K562 (cell line): ENCODE results near the gene LOXHD1. TPM values are rescaled to one million over a fixed set of nuclear protein-coding genes. Genes with fewer than 3 reads are reported as not detected.

ENCODE experiments used
- ATAC-seq: fragments of 200-7000 bp; cut with Tn5 transposase; 3 replicates; pipeline ENCODE4 v1.9.1; 2020; ENCODE audit warnings: moderate library complexity
- BruUV-seq: library from RNA; stranded (reverse); fragments of 400-500 nt; replicated peaks from 2 replicates; lab custom pipeline; 2021; lab: Mats Ljungman, UMichigan
- CTCF ChIA-PET: fragments of 300-600 bp; formaldehyde crosslinking; extraction: SDS; loops from one replicate; lab custom pipeline; 2021; ENCODE audit warnings: low intra/inter-chr PET ratio; lab: Yijun Ruan, JAX
- POLR2A ChIA-PET: fragments of 300-600, 350-650 bp; sonication (Branson Sonifier 250); formaldehyde crosslinking; extraction: SDS; loops from one replicate; lab custom pipeline; 2021; ENCODE audit warnings: antibody characterized with exemption, inconsistent platforms; lab: Yijun Ruan, JAX
- DNase-seq, 4 experiments: peaks; one replicate each; pipeline versions ENCODE4 v3.0.0 to v3.0.0-alpha.2; 2011 to 2018; ENCODE audit warnings: low spot score in 3 of 4, mixed read lengths in 3 of 4; ENCODE audit errors: extremely low read depth in 1 of 4
- FAIRE-seq: peaks from 2 replicates; lab custom pipeline; 2011; peaks lifted over from hg19 to GRCh38; lab: Jason Lieb, UNC
- H2AFZ ChIP-seq: 2 replicates; pipeline ENCODE4 v1.6.0; 2011; ENCODE audit warnings: low read depth, low read length, control low read depth, inconsistent platforms
- H3K27ac ChIP-seq: fragments of 200-600 bp; 3 replicates; pipeline ENCODE4 v1.8.0; 2011; ENCODE audit warnings: low read depth, mild to moderate bottlenecking, control low read depth, inconsistent platforms, low read length, moderate library complexity, mixed read lengths; ENCODE audit errors: extremely low read depth
- H3K27me3 ChIP-seq, 2 experiments: fragments of 300-600 bp in 1 of 2; 2 replicates in 1 of 2; 3 replicates in 1 of 2; pipeline versions ENCODE4 v1.6.0 to v1.8.0; 2011; ENCODE audit warnings: inconsistent platforms in 2 of 2, low read length in 2 of 2, mild to moderate bottlenecking in 1 of 2, mixed read lengths in 1 of 2, moderate library complexity in 1 of 2; ENCODE audit not compliant: control insufficient read depth in 2 of 2, insufficient read depth in 2 of 2
- H3K36me3 ChIP-seq: fragments of 300-600 bp; 3 replicates; pipeline ENCODE4 v1.8.0; 2011; ENCODE audit warnings: mild to moderate bottlenecking, low read length, inconsistent platforms; ENCODE audit not compliant: control insufficient read depth, insufficient read depth
- H3K4me1 ChIP-seq, 2 experiments: fragments of 200-600 bp in 1 of 2; replicated peaks in 1 of 2; 2 replicates in 1 of 2; 3 replicates in 1 of 2; pipeline versions ENCODE4 v1.5.1 to v1.8.0; 2011; ENCODE audit warnings: inconsistent platforms in 2 of 2, low read length in 2 of 2, mild to moderate bottlenecking in 1 of 2, mixed read lengths in 1 of 2, moderate library complexity in 1 of 2; ENCODE audit not compliant: control insufficient read depth in 2 of 2, insufficient read depth in 2 of 2
- H3K4me2 ChIP-seq: 2 replicates; pipeline ENCODE4 v1.6.1; 2011; ENCODE audit warnings: low read length, control low read depth, inconsistent platforms, mixed read lengths; ENCODE audit not compliant: insufficient read depth
- H3K4me3 ChIP-seq: fragments of 200-600 bp; sonication (generic), shearing (Covaris generic); 2 replicates; pipeline ENCODE4 v1.5.1; 2016; ENCODE audit warnings: control low read depth, inconsistent platforms
- H3K79me2 ChIP-seq: fragments of 200-600 bp; 3 replicates; pipeline ENCODE4 v1.8.0; 2011; ENCODE audit warnings: low read length, inconsistent platforms; ENCODE audit not compliant: control insufficient read depth, insufficient read depth
- H3K9ac ChIP-seq, 2 experiments: 2 replicates each; pipeline versions ENCODE4 v1.6.0 to v1.6.1; 2011; ENCODE audit warnings: low read depth in 2 of 2, low read length in 2 of 2, control low read depth in 1 of 2, inconsistent platforms in 1 of 2, mild to moderate bottlenecking in 1 of 2, mixed read lengths in 1 of 2; ENCODE audit not compliant: insufficient read depth in 1 of 2
- H3K9me1 ChIP-seq: one replicate; pipeline ENCODE4 v1.6.0; 2011; ENCODE audit warnings: inconsistent platforms, mild to moderate bottlenecking, low read length, moderate library complexity; ENCODE audit not compliant: control insufficient read depth, insufficient read depth
- H3K9me3 ChIP-seq: replicated peaks from 2 replicates; pipeline ENCODE4 v1.5.1; 2011; ENCODE audit warnings: low read depth, low read length, inconsistent platforms; ENCODE audit not compliant: control insufficient read depth, insufficient read depth
- H4K20me1 ChIP-seq: replicated peaks from 2 replicates; pipeline ENCODE4 v1.6.1; 2011; ENCODE audit warnings: low read length, inconsistent platforms, mixed read lengths; ENCODE audit not compliant: control insufficient read depth, insufficient read depth
- ILF3 ChIP-seq: fragments of 450-650 bp; IDR thresholded peaks from 2 replicates; pipeline ENCODE4 v1.6.1; 2018; ENCODE audit warnings: antibody characterized with exemption, mild to moderate bottlenecking, moderate library complexity, borderline replicate concordance
- ZBTB1 ChIP-seq: sonication (generic); formaldehyde crosslinking; IDR thresholded peaks from 2 replicates; pipeline ENCODE4 v1.8.1; 2023; ENCODE audit warnings: missing genetic modification reagents, low read depth, mild to moderate bottlenecking, borderline replicate concordance
- ZBTB11 ChIP-seq, 3 experiments: fragments of 200-800 bp in 1 of 3; fragments of 250-450 bp in 1 of 3; fragments of 450-650 bp in 1 of 3; sonication (Bioruptor Pico) in 1 of 3; sonication (Bioruptor generic) in 1 of 3; formaldehyde crosslinking in 1 of 3; IDR thresholded peaks; 2 replicates each; pipeline versions ENCODE4 v1.6.1 to v1.8.0; 2016 to 2022; ENCODE audit warnings: mild to moderate bottlenecking in 2 of 3, missing genetic modification characterization in 2 of 3, missing compliant biosample characterization in 1 of 3, moderate library complexity in 1 of 3
- ZNF586 ChIP-seq: fragments of 450-650 bp; formaldehyde crosslinking; conservative IDR thresholded peaks from 2 replicates; pipeline ENCODE4 v1.4.0; 2020; ENCODE audit warnings: mild to moderate bottlenecking, moderate library complexity
- WGBS: fragments of 100-300 bp; shearing (Covaris generic); methylation state at CpG from one replicate; pipeline ENCODE4 v1.1.6; 2016; ENCODE audit warnings: low coverage, mixed read lengths; ENCODE audit not compliant: insufficient coverage; ENCODE audit errors: missing lambda C conversion rate; 5-methylcytosine and 5-hydroxymethylcytosine counted together
- in situ Hi-C: fragments of 300-500 bp; cut with MboI; formaldehyde crosslinking; loops from 4 replicates; pipeline ENCODE4 v1.15.0; 2018; ENCODE audit warnings: inconsistent platforms, mixed read lengths
- intact Hi-C: fragments of 100-400 bp; cut with micrococcal nuclease; formaldehyde crosslinking; loops from 2 replicates; pipeline ENCODE4 v1.14.2; 2022
- polyA plus RNA-seq, 8 experiments: library from polyadenylated mRNA; depleted of rRNA in 4 of 8; stranded (reverse) in 5 of 8; unstranded in 3 of 8; fragments of >200 nt; fragmentation: Nextera tagmentation in 2 of 8; fragmentation: Illumina TruSeq in 1 of 8; extraction: Ambion mirVana in 2 of 8; extraction: Trizol in 1 of 8; gene quantifications; 2 replicates each; pipeline versions ENCODE4 v1.2.1 to v1.2.3, GENCODE V29; 2011 to 2014; ENCODE audit warnings: inconsistent platforms in 1 of 8, missing spikeins in 1 of 8
- total RNA-seq, 7 experiments: library from RNA; depleted of rRNA in 6 of 7; stranded (reverse); fragments of >200 nt in 6 of 7; fragmentation: Illumina TruSeq in 2 of 7; extraction: Trizol in 2 of 7; gene quantifications; 2 replicates each; pipeline versions ENCODE4 v1.2.1 to v1.2.3, GENCODE V29; 2011 to 2021; ENCODE audit warnings: low replicate concordance in 1 of 7
- TF ChIP-seq, protein P1 (sequence below): fragments of 450-650 bp; IDR thresholded peaks from 2 replicates; pipeline ENCODE4 v1.6.1; 2016; ENCODE audit warnings: low read depth

The LOXHD1 gene
- total and polyA plus RNA-seq, 9 of the 15 experiments (the other 6 are each of a cell fraction or from before 2014, with no cell fraction given) = not detected

DNA sequence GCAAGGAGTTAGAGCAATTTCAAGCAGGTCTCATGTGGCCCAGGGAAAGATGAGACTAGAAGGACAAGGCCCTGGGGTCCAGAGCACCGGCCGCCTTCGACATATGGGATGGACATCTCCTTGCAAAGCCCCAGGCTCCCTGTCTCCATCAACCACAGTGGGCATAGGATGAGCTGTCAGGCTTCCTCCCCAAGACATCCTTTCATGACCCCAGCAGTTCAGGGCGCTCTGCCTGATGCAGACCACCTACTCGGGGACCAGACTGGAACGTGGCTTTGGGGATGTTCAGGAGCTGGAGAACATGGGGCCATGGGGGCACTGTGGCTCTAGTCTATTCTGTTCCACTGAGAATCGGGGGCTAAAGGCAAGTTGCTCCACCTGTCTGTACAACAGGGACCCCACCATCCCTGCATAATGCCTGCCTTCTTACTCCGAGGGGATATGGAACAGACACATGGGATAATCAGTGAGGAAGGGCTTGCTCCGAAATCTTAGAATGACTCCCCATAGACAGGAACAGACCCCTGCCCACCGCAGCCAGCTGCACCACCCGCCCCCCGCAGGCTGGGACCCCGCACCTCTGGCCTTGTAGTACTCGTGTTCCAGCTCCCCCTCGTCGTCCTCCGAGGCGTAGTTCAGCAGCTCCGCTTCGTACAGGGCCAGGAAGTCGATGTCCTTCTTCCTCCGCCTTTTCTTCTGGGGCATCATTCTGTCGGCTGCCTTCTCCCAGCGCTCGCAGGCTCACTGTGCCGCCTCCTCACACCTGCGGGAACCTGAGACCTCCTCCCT lies 500 bp downstream of the LOXHD1 start:
- in situ Hi-C loops = loop anchor here (5.0 to 10.0 kb wide), 2 partner anchors 372 to 509 kb away; no protein-coding TSS in a partner anchor
- WGBS = 0% methylated on average over 7 of the region's 27 CpGs
- no peak overlapping the region for H3K4me2 ChIP-seq
- H3K9me1 ChIP-seq = no peaks in the 10 kb centered on the region
- TF ChIP-seq ZNF586 (no peak), ZBTB1 (CRISPR knock-in tag) (no peak), ZBTB11 (CRISPR knock-in tag; IDR thresholded peaks at IDR 0.05) (no peak), ILF3 (no peak)
- TF ChIP-seq, protein P1, sequence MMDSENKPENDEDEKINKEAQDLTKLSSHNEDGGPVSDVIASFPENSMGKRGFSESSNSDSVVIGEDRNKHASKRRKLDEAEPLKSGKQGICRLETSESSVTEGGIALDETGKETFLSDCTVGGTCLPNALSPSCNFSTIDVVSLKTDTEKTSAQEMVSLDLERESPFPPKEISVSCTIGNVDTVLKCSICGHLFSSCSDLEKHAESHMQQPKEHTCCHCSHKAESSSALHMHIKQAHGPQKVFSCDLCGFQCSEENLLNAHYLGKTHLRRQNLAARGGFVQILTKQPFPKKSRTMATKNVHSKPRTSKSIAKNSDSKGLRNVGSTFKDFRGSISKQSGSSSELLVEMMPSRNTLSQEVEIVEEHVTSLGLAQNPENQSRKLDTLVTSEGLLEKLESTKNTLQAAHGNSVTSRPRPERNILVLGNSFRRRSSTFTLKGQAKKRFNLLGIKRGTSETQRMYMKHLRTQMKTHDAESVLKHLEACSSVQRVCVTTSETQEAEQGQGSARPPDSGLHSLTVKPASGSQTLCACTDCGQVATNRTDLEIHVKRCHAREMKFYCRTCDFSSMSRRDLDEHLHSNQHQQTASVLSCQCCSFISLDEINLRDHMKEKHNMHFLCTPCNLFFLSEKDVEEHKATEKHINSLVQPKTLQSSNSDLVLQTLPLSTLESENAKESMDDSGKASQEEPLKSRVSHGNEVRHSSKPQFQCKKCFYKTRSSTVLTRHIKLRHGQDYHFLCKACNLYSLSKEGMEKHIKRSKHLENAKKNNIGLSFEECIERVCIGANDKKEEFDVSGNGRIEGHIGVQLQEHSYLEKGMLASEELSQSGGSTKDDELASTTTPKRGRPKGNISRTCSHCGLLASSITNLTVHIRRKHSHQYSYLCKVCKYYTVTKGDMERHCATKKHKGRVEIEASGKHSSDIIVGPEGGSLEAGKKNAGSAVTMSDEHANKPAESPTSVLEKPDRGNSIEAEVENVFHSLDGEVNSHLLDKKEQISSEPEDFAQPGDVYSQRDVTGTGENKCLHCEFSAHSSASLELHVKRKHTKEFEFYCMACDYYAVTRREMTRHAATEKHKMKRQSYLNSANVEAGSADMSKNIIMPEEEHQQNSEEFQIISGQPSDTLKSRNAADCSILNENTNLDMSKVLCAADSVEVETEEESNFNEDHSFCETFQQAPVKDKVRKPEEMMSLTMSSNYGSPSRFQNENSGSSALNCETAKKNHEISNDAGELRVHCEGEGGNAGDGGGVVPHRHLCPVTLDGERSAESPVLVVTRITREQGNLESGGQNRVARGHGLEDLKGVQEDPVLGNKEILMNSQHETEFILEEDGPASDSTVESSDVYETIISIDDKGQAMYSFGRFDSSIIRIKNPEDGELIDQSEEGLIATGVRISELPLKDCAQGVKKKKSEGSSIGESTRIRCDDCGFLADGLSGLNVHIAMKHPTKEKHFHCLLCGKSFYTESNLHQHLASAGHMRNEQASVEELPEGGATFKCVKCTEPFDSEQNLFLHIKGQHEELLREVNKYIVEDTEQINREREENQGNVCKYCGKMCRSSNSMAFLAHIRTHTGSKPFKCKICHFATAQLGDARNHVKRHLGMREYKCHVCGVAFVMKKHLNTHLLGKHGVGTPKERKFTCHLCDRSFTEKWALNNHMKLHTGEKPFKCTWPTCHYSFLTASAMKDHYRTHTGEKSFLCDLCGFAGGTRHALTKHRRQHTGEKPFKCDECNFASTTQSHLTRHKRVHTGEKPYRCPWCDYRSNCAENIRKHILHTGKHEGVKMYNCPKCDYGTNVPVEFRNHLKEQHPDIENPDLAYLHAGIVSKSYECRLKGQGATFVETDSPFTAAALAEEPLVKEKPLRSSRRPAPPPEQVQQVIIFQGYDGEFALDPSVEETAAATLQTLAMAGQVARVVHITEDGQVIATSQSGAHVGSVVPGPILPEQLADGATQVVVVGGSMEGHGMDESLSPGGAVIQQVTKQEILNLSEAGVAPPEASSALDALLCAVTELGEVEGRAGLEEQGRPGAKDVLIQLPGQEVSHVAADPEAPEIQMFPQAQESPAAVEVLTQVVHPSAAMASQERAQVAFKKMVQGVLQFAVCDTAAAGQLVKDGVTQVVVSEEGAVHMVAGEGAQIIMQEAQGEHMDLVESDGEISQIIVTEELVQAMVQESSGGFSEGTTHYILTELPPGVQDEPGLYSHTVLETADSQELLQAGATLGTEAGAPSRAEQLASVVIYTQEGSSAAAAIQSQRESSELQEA = no peak
- TF ChIP-seq, all 486 proteins: peak for 0
- H4K20me1 ChIP-seq = no peaks in the 10 kb centered on the region
- H3K79me2 ChIP-seq = no peaks in the 10 kb centered on the region
- no TSS peak for BruUV-seq
- no peak overlapping the region for H2AFZ ChIP-seq
- ChIA-PET POLR2A (interaction anchor here (0.6 to 0.7 kb wide), 2 partner anchors 8 to 231 kb away, joined by 3 read pairs; no protein-coding TSS in a partner anchor), CTCF (no interaction called here)
- H3K27ac ChIP-seq = no peak overlapping the region
- ATAC-seq (no peak), FAIRE-seq (no peak), DNase-seq (no peak)
- H3K27me3 ChIP-seq = peaks cover 0 to 10% of the 10 kb centered on the region in 2 experiments; a peak in 2 of 5 replicates
- intact Hi-C loops = no loop called here
- no peak overlapping the region for H3K4me3 ChIP-seq
- peaks cover 0 to 4% of the 10 kb centered on the region in 2 experiments; a peak in 2 of 5 replicates for H3K4me1 ChIP-seq
- no peak overlapping the region for H3K9ac ChIP-seq
- H3K36me3 ChIP-seq = no peaks in the 10 kb centered on the region
- H3K9me3 ChIP-seq = no peaks in the 10 kb centered on the region
